ENCODE measurements around the gene GCM1. TPM values are rescaled to one million over a fixed set of nuclear protein-coding genes. Genes with fewer than 3 reads are reported as not detected.
"Not testable (repeated sequence)": the region's sequence is repeated elsewhere in the genome, so short reads cannot be mapped to it uniquely, and the experiment has no call there.

GCM1 gene
- polyA plus RNA-seq, 1 experiment: not detected

- DNase-seq (ENCODE audit: low read depth, low spot score): no peak
- Histone ChIP-seq H3K27me3 (ENCODE audit: control insufficient read depth, insufficient read depth, low read length) (no peaks in the 10 kb centered on the region), H3K27ac (ENCODE audit: low read depth, low read length) (no peak overlapping the region), H3K9me3 (ENCODE audit: control insufficient read depth, insufficient read depth, low read length) (no peaks in the 10 kb centered on the region; the same call in 1 of the 2 replicates), H3K4me3 (ENCODE audit: low read depth, low read length) (no peak overlapping the region)
- TF ChIP-seq, protein P1, sequence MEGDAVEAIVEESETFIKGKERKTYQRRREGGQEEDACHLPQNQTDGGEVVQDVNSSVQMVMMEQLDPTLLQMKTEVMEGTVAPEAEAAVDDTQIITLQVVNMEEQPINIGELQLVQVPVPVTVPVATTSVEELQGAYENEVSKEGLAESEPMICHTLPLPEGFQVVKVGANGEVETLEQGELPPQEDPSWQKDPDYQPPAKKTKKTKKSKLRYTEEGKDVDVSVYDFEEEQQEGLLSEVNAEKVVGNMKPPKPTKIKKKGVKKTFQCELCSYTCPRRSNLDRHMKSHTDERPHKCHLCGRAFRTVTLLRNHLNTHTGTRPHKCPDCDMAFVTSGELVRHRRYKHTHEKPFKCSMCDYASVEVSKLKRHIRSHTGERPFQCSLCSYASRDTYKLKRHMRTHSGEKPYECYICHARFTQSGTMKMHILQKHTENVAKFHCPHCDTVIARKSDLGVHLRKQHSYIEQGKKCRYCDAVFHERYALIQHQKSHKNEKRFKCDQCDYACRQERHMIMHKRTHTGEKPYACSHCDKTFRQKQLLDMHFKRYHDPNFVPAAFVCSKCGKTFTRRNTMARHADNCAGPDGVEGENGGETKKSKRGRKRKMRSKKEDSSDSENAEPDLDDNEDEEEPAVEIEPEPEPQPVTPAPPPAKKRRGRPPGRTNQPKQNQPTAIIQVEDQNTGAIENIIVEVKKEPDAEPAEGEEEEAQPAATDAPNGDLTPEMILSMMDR (IDR thresholded peaks at IDR 0.05; ENCODE audit: low read depth, low read length): no peak
- ChIA-PET POLR2A (no interaction called here), CTCF (interaction anchor here (0.7 kb wide), 1 partner anchor 322 kb away, joined by 3 read pairs; no protein-coding TSS in a partner anchor)
Measured at GRCh38 chr6:53162606-53163005, 14.0 kb upstream of the GCM1 start.

DNA sequence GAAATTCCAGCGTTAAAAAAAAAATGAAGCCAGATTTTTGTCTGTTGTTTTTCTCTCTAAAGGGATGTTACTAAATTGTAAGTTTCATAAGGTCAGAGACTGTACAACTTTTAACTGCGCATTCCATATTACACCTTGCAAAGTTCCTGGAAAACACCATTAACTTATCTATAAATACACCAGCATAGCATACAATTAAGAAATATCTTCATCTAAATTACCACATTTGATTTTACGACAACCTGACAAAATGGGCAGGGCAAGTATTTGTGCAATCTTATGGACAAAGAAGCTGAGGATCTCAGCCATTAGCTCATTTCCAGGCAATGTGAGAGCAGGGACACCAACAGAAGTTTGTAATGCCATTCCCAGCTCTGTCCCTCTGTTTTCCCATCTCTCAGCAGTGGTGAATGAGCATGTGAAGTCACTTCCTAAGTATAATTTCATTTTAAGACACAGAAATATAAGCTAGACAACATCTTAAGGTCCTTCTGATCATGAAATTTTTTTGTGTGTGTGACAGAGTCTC is 12.9 kb upstream of the GCM1 start:
- Histone ChIP-seq H3K4me3 (ENCODE audit: low read depth, low read length) (no peak overlapping the region), H3K9me3 (ENCODE audit: control insufficient read depth, insufficient read depth, low read length) (no peaks in the 10 kb centered on the region; the same call in 1 of the 2 replicates), H3K27ac (ENCODE audit: low read depth, low read length) (no peak overlapping the region), H3K27me3 (ENCODE audit: control insufficient read depth, insufficient read depth, low read length) (no peaks in the 10 kb centered on the region)
- ChIA-PET CTCF (interaction anchor here (1.2 kb wide), 1 partner anchor 10 kb away, joined by 4 read pairs; no protein-coding TSS in a partner anchor), POLR2A (interaction anchor here (0.6 kb wide), 1 partner anchor 305 kb away, joined by 3 read pairs; no protein-coding TSS in a partner anchor)
- no peak for DNase-seq (ENCODE audit: low read depth, low spot score)
- TF ChIP-seq, protein P1 (IDR thresholded peaks at IDR 0.05; ENCODE audit: low read depth, low read length): no peak

- Histone ChIP-seq H3K4me3 (ENCODE audit: low read depth, low read length) (no peak overlapping the region), H3K9me3 (ENCODE audit: control insufficient read depth, insufficient read depth, low read length) (no peaks in the 10 kb centered on the region), H3K27me3 (ENCODE audit: control insufficient read depth, insufficient read depth, low read length) (no peaks in the 10 kb centered on the region), H3K27ac (ENCODE audit: low read depth, low read length) (no peak overlapping the region)
- POLR2A ChIA-PET: no interaction called here
- CTCF ChIA-PET: interaction anchor here (1.0 to 2.1 kb wide), 2 partner anchors 11 to 12 kb away, joined by 3 to 4 read pairs; no protein-coding TSS in a partner anchor
- TF ChIP-seq, protein P1 (IDR thresholded peaks at IDR 0.05; ENCODE audit: low read depth, low read length): no peak
- no peak for DNase-seq (ENCODE audit: low read depth, low spot score)
Measured at GRCh38 chr6:53159558-53159957, 10.9 kb upstream of the GCM1 start.

DNA sequence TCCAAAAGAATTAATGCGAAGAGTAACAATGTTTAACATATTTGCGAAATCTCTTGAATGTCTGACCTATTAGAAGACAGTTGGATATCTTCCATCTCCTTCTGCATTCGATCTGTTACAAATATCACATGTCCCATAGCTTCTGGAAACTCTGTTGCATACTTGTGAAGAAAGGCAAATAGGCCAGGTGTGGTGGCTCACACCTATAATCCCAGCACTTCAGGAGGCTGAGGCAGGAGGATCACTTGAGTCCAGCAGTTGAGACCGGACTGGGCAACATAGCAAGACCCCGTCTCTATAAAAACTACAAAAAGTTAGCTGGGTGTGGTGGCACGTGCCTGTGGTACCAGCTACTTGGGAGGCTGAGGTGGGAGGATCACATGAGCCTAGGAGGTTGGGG is 9.4 kb upstream of the GCM1 start:
- H3K9me3 ChIP-seq (ENCODE audit: control insufficient read depth, insufficient read depth, low read length); H3K27me3 ChIP-seq (ENCODE audit: control insufficient read depth, insufficient read depth, low read length); H3K4me3 ChIP-seq (ENCODE audit: low read depth, low read length); H3K27ac ChIP-seq (ENCODE audit: low read depth, low read length); DNase-seq (ENCODE audit: low read depth, low spot score); POLR2A ChIA-PET: not testable (repeated sequence)
- CTCF ChIA-PET: interaction anchor here (2.1 kb wide), 1 partner anchor 12 kb away, joined by 4 read pairs; no protein-coding TSS in a partner anchor

- CTCF ChIA-PET; POLR2A ChIA-PET; H3K27me3 ChIP-seq (ENCODE audit: control insufficient read depth, insufficient read depth, low read length); DNase-seq (ENCODE audit: low read depth, low spot score); H3K4me3 ChIP-seq (ENCODE audit: low read depth, low read length); H3K27ac ChIP-seq (ENCODE audit: low read depth, low read length); H3K9me3 ChIP-seq (ENCODE audit: control insufficient read depth, insufficient read depth, low read length): not testable (repeated sequence)
Measured at GRCh38 chr6:53155279-53155678, 6.6 kb upstream of the GCM1 start.

GRCh38 chr6:53154794-53155193 is 6.2 kb upstream of the GCM1 start:
- ChIA-PET CTCF (no interaction called here), POLR2A (no interaction called here)
- no peak overlapping the region for H3K4me3 ChIP-seq (ENCODE audit: low read depth, low read length)
- TF ChIP-seq, protein P1 (IDR thresholded peaks at IDR 0.05; ENCODE audit: low read depth, low read length): no peak
- peaks cover 5% of the 10 kb centered on the region for H3K27me3 ChIP-seq (ENCODE audit: control insufficient read depth, insufficient read depth, low read length)
- no peak for DNase-seq (ENCODE audit: low read depth, low spot score)
- H3K9me3 ChIP-seq (ENCODE audit: control insufficient read depth, insufficient read depth, low read length): no peaks in the 10 kb centered on the region
- no peak overlapping the region for H3K27ac ChIP-seq (ENCODE audit: low read depth, low read length)
